Measurements from ENCODE around the gene SUMO4.

The SUMO4 gene

GRCh38 chr6:149392093-149392492, 8.0 kb upstream of the SUMO4 start:
- DNase-seq, result no peak

- peak; percentile 7 for DNase-seq
Measured at GRCh38 chr6:149392535-149392934, 7.5 kb upstream of the SUMO4 start.

- no peak for DNase-seq
Measured at GRCh38 chr6:149393002-149393679, 6.9 kb upstream of the SUMO4 start.

GRCh38 chr6:149395185-149395584, 4.9 kb upstream of the SUMO4 start:
- no peak for DNase-seq

- DNase-seq, result no peak
Measured at GRCh38 chr6:149397384-149397783, 2.7 kb upstream of the SUMO4 start.

GRCh38 chr6:149403534-149403933, 3.5 kb downstream of the SUMO4 start:
- DNase-seq, result no peak

GRCh38 chr6:149405823-149406765, 6.0 kb downstream of the SUMO4 start:
- no peak for DNase-seq

- DNase-seq, result no peak
Measured at GRCh38 chr6:149409617-149410016, 9.6 kb downstream of the SUMO4 start.

GRCh38 chr6:149410557-149410956, 10.5 kb downstream of the SUMO4 start:
- no peak for DNase-seq

- no peak for DNase-seq
Measured at GRCh38 chr6:149414009-149414408, 13.9 kb downstream of the SUMO4 start.

GRCh38 chr6:149414821-149415220, 14.8 kb downstream of the SUMO4 start:
- no peak for DNase-seq

GRCh38 chr6:149419696-149420404, 19.8 kb downstream of the SUMO4 start:
- no peak for DNase-seq

GRCh38 chr6:149421132-149421531, 21.1 kb downstream of the SUMO4 start:
- DNase-seq, result no peak

GRCh38 chr6:149422581-149422980, 22.5 kb downstream of the SUMO4 start:
- DNase-seq, result no peak

GRCh38 chr6:149423964-149424440, 23.9 kb downstream of the SUMO4 start:
- peak; percentile 39 for DNase-seq

- DNase-seq, result no peak
Measured at GRCh38 chr6:149425224-149425623, 25.2 kb downstream of the SUMO4 start.

GRCh38 chr6:149425754-149426153, 25.7 kb downstream of the SUMO4 start:
- DNase-seq, result no peak

- no peak for DNase-seq
Measured at GRCh38 chr6:149428606-149429005, 28.5 kb downstream of the SUMO4 start.

GRCh38 chr6:149429427-149430360, 29.6 kb downstream of the SUMO4 start:
- no peak for DNase-seq

- DNase-seq, result peak; percentile 85
Measured at GRCh38 chr6:149431905-149432775, 32.1 kb downstream of the SUMO4 start.

- no peak for DNase-seq
Measured at GRCh38 chr6:149433405-149433804, 33.3 kb downstream of the SUMO4 start.

Measured in NCI-H69 (cell line).